HK-2 (cell line): ENCODE results near the gene ZNF827.

ENCODE experiments used
- DNase-seq: peaks from one replicate; pipeline ENCODE4 v3.0.0-alpha.2; 2018; ENCODE audit not compliant: unreplicated experiment

The ZNF827 gene

DNA sequence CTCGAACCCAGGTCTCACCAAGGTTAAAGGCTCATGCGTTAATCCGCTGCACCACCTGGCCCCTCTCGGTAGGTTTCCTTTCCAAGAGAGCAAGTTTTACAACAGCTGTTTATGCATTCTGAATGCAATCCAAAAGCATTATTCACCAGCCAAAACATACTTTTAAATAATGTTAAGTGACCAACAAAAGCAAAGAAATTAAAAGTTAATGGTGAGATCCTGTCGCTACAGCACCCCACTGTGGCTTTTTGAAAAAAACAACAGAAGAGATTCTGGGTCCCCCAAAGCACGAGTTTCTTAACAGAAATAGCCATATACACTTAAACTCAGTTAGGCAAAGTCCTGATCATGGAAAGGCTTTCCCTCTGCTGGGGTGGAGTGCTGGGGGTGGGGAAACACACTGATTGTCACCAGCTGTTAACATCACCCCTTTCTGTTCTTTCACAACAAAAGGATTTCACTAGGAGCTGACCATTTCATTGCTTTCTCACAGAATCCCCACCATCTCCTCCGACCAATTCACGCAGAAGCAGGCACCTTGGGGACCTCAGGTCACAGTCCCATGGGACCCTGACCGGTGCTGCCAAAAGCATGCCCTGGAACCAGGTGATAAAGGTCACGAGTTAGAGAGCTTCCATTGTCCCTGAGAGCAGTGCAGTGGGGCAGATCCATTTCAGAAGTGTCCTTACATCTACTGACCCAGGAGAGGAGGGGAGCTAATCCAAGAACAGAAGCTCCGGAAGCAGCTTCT is 51.2 kb downstream of the ZNF827 start:
- no peak for DNase-seq

DNA sequence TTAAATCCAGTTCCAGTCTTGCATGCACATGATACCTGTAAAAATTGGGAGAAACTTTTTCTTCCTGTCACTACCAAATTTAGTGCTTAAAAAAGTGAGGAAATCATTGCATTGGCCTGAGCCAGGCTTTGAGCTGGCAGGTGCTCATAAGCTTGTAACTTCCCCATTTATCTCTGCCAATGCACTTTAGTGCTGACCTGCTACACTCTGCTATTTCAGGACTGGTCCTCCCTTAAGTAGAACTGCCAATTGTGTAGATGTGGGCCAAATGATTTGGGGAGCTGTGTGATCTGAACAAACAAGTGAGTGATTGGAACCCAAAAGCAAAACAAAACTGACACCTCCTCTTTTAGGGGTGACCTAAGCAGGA is 51.8 kb downstream of the ZNF827 start:
- no peak for DNase-seq

DNA sequence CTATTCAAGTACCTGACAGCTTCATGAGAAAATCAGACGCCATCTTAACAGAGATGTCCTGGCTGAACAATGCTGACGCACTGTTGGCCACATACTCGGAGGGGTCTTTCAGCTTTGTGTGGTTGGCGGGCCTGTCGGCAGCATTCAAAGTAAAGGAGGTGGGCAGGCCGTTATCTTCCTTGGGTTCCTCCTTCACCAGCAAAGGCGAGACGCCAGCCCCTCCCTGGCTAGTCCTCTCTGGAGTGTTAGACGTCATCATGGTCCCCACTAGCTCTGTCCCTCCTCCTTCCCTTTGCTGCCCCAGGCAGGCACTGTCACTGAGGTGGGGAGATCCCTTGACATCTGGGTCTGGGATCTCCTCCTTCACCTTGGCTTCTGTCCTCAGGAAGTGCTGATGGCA is 53.0 kb downstream of the ZNF827 start:
- no peak for DNase-seq

DNA sequence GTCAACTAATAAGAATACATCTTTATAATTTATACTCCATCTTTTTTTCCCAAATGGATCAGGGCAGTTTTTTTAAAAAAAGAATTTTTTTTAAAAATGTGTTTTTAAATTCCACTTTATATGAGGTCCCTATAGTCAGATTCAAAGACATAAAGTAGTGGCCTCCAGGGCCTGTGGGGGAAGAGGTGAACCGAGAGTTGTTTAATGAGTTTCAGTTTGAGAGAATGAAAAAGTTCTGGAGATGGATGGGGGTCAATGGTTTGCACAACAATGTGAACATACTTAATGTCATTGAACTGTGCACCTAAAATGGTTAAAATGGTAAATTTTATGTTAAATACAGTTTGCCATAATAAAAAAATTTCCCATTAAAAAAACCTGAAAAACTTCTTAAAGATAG is 53.8 kb downstream of the ZNF827 start:
- no peak for DNase-seq

- DNase-seq, result no peak
These were observed 55.4 kb downstream of the ZNF827 start for GRCh38 chr4:145883101-145883694.

GRCh38 chr4:145882604-145883003 is 56.0 kb downstream of the ZNF827 start:
- DNase-seq, result no peak

DNA sequence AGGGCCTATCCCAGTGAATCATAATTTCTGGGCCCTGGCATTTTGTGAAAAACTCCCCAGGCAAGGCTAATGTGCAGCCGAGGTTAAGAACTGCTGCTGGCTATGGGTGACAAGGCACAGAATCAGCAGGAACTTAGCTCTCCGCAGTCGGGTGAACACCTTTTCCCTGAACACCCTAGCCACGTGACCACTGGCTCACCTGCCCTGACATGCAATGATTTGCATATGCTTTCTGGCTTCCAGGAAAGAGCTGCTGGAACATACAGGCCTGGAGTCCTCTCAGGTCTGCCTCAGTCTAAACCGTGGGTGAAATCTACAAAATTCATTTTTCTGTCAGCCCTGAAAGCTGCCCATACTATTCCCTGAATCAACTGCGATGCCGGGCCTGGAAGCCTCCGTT is 56.6 kb downstream of the ZNF827 start:
- DNase-seq, result peak; percentile 12

DNA sequence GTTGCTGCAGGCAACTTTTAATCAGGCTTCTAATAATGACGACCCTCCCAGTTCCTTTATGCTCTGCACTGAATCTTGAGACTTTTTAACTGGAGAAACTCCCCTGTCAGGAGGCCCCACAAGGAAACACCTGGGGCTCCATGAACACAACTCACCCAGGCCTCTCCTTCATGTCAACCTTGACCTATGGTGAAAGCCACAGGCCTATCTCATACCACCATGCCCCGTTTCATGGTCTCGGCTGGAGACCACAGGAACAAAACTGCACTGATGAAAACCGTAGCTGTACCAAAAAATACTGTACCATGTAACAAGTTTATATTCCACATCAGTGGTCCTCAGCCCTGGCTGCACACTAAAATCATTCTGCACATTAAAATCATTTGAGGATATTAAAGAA is 57.0 kb downstream of the ZNF827 start:
- no peak for DNase-seq

- DNase-seq, result no peak
These were observed 58.2 kb downstream of the ZNF827 start for GRCh38 chr4:145880355-145880960.

DNA sequence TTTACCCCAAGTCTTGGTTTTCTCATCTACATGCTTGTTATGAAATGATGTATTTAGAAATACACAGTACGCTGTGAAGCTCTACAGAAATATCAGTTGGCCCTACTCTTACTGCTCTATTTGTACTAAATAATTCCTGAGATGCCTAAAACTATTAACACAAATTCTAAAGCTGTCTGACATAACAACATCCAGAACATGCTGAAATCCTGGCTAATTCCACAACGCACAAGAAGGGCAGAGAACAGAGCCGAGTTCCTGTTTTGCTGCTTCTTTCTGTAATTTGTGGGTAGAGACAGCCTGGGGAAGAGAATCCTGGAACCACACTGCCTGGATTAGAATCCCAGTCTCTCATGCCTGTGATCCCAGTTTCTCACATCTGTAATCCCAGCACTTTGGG is 59.0 kb downstream of the ZNF827 start:
- no peak for DNase-seq

DNA sequence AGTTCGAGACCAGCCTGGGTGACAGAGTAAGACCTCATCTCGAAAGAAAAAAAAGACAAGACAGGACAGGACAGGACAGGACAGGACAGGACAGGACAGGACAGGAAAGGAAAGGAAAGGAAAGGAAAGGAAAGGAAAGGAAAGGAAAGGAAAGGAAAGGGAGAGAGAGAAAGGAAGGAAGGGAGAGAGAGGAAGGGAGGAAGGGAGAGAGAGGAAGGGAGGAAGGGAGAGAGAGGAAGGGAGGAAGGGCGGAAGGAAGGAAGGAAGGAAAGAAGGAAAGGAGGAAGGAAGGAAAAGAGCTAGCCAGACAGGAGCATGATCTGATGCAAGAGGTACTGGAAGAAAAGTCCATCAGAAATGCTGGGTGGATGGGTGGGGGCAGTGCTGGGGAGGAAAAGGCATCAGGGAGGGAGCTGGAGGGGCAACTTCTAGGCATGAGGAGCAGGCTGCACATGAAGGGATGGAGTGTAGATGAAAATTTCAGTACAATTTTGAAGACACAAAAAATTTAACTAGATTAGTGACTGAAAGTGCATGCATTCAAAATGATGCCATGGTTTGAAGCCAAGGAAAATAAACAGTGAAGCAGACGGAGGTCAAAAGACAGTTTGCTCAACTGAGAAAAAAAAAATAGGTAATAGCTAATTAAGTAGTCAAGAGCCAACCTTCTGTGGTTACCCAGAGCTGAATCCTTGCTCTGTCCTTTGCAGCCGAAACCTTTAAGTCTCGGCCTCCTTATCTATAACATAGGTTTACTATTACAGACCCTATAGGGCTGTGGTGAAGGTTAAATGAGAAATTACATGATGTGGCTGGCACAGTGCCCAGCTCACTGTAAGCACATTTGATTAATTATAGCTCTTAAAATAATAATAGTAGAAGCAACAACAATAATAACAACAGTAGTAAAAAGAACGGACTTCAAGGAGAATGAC is 59.9 kb downstream of the ZNF827 start:
- no peak for DNase-seq

DNA sequence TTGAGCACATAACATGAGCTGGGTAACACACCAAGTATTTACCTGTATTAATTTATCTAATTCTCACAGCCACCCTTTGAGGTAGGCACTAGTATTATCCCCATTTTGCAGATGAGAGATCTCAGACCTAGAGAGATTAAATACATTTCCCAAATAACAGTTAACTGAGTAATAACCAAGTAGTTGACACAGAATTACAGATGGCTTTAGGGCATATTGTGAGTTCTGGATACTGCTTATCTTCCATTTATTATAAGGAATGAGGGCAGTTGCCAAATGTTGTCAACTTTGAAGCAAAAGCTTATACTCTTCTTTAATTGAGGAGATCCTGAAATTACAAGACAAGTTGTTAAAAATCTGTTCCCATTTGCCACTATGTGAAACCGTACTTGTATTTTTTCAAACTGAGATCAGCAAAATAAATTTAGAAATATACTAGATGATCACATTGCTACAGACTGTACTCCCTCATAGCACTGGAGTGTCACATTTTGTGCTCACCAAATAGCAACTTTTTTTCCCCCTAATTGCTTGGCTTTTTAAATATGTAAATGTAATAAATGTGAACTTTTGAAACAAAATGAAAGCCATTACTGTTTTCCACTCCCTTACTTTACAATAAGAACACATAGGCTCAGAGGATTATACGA is 62.0 kb downstream of the ZNF827 start:
- no peak for DNase-seq

DNA sequence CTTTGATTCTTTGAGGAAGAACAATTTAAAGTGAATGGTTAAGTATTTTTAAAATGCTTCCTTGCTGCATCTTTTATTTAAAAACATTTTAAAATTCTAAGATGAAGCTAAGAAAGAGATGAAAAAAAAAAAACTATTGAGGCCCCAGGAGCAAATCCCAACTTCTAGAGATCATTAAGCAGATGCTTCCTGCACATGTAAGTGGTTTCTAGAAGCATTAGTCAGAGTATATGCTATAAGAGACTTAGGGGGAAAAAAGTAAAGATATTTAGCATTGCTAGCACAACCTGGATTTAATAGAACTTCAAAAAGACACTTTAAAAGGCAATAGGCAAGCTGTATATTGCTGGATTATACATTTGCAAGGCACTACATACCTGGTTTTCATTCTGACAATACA is 64.7 kb downstream of the ZNF827 start:
- DNase-seq, result no peak

- DNase-seq, result no peak
These were observed 67.4 kb downstream of the ZNF827 start for GRCh38 chr4:145871209-145871608.

DNA sequence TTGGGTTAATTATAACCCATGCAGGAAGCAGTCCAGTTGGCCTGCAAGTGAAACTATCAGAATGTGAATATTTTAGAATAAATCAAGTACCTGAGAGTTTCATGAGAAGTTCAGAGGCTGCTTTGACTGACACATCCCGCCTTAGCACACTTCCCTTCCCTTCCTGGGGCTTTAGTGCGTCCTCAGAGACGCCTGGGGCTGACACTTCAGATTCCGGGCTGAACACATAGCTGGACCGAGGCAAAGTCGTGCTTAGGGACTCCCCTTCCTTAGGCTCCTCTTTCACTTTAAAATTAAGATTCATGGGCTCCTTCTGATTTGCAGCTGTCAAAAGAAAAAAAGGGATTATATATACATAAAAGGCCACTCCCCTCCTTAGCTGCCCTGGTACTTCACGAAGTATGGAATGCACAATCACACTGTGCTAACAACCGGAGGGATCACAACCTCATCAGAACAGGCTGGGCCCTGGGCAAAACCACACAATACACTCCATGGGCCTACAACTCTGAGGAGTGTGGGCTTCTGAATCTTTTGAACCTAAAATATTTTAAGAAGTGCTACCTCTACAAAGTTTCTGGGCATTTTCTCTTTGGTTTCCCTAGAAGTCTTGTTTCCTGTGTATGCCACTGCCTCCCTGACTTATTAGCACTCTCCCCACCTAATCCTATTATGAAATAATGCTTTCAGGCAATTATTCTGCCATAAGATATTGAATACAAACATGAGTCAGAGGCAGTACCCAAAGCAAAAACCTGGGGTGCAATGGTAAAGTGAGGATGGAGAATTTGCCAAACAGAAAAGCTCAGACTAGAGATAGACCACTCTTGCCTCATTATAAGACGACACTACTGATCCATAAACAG is 68.2 kb downstream of the ZNF827 start:
- no peak for DNase-seq

DNA sequence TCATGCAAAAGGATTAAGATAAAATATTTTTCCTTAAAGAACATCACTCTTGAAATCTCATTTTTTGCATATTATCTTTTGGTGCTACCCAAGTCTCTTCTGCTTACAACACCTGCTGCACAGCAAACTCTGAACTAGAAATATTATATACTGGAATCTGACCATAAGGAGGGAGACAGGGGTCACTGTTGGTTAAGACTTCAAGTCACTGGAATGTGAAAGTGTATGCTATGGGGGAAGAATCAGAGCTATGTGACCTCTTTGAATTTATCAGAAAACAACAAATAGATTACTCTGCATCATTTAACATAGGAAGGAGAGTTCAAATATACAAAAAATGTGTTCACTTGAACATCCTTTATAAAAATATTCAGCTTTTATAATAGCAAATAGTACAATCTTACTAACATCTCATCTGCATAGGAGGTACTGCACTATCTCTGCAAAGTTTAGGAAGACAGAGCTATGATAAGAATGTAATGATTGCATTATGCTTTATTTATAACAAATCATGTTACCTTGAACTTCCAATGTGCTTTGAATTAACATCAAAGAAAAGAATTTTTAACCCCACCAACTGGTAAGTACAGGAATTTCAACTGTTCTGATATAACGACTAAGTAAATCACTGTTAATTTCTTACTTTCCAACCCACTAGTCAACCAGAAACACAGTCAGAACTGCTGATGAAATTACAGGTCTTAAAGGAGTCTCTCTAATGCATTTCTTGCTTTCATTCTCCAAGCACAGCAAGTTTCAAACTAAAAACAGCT is 69.8 kb downstream of the ZNF827 start:
- DNase-seq, result no peak

- no peak for DNase-seq
These were observed 71.2 kb downstream of the ZNF827 start for GRCh38 chr4:145867406-145867805.

DNA sequence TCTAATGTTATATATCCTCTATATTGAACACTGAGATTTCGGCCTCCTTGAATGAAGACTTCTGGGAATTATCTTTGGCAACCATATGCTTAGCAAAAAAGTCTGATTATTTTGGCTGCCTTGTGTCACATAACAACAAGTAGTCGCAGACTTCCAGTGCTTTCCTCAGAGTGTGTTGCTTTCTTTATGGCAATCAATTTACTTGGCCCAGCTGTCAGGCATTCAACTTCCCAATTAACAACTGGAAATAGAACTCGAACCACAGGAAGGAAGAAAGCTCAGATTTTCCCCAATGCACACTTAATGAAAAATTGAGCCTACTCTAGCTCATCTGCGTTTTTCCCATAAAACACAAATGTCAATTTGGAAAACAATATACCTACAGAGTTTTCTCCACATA is 71.6 kb downstream of the ZNF827 start:
- no peak for DNase-seq

GRCh38 chr4:145865274-145865941 is 73.2 kb downstream of the ZNF827 start:
- no peak for DNase-seq

GRCh38 chr4:145863191-145863590 is 75.4 kb downstream of the ZNF827 start:
- no peak for DNase-seq
